GM21737 (cell line): ENCODE measurements around the gene CCP110.
"Not testable (repeated sequence)": the region's sequence is repeated elsewhere in the genome, so short reads cannot be mapped to it uniquely, and the experiment has no call there.

Experiments used
- ATAC-seq: cut with Tn5 transposase; IDR thresholded peaks from one replicate; pipeline ENCODE4 v1.9.1; 2021; ENCODE audit warnings: mild to moderate bottlenecking, moderate library complexity; ENCODE audit not compliant: unreplicated experiment

The CCP110 gene

GRCh38 chr16:19543278-19543996, 19.7 kb downstream of the CCP110 start:
- ATAC-seq, result not testable (repeated sequence)

- no peak for ATAC-seq
Observed at GRCh38 chr16:19548144-19548543, 24.4 kb downstream of the CCP110 start.

- no peak for ATAC-seq
Observed at GRCh38 chr16:19549673-19550072, 25.9 kb downstream of the CCP110 start.

- peak; percentile 94 for ATAC-seq
Observed at GRCh38 chr16:19555186-19555937, 31.6 kb downstream of the CCP110 start, which contains the start of gene VPS35L. VPS35L (plus strand) TSS chr16:19555703; CDS start chr16:19555730, 27 bp downstream.

- no peak for ATAC-seq
Observed at GRCh38 chr16:19555938-19556771, 32.4 kb downstream of the CCP110 start.

GRCh38 chr16:19559242-19559910, 35.6 kb downstream of the CCP110 start:
- no peak for ATAC-seq

GRCh38 chr16:19560078-19560477, 36.3 kb downstream of the CCP110 start:
- ATAC-seq, result no peak

- ATAC-seq, result no peak
Observed at GRCh38 chr16:19563377-19563776, 39.6 kb downstream of the CCP110 start.

- no peak for ATAC-seq
Observed at GRCh38 chr16:19566362-19566761, 42.6 kb downstream of the CCP110 start.

GRCh38 chr16:19567560-19567959, 43.8 kb downstream of the CCP110 start:
- ATAC-seq, result no peak

- no peak for ATAC-seq
Observed at GRCh38 chr16:19573997-19574396, 50.3 kb downstream of the CCP110 start.

GRCh38 chr16:19574615-19575014, 50.9 kb downstream of the CCP110 start:
- ATAC-seq, result no peak

GRCh38 chr16:19578378-19578971, 54.7 kb downstream of the CCP110 start:
- ATAC-seq, result no peak

GRCh38 chr16:19582050-19582831, 58.5 kb downstream of the CCP110 start:
- ATAC-seq, result no peak

GRCh38 chr16:19583665-19584300, 60.0 kb downstream of the CCP110 start:
- no peak for ATAC-seq

GRCh38 chr16:19588661-19589060, 64.9 kb downstream of the CCP110 start:
- no peak for ATAC-seq

GRCh38 chr16:19589106-19589505, 65.4 kb downstream of the CCP110 start:
- no peak for ATAC-seq

- no peak for ATAC-seq
Observed at GRCh38 chr16:19589771-19590302, 66.1 kb downstream of the CCP110 start.
